Measurements from ENCODE around the gene PJA1.
A peak's percentile ranks its signal among the peaks of the same experiment; 100 is the strongest.

The PJA1 gene

DNA sequence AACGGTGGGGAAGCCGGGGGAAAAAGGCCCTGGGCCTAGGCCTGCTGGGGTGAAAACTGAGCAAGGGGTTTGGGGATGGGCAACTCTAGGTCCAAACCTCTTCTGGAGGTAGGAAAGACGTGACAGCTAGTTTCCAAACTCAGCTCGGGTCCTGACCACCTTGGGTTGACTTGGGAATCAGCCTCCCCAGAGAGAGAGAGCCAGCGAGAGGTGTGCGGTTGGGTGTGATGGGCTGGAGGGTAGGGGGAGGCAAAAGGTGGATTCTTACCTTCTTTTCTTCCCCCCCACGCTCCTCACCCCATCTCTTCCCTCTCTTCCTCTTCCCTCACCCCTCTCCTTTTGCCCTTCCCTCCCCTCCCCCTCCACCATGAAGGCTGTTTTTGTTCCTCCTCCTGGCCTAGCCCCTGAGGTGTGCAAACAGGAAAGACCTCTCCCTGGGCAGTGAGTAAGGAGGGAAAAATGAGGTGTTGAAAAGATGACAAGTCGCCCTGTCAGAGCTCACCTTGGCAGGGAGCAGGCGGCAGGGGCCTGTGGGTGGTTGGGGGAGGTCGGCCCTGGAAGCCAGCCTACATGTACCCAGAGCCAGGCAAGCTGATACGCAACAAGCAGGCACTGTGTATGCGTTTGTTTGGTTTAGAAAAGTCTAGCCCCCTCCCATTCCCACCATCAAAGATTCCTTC, 14.8 kb downstream of the PJA1 start:
- Histone ChIP-seq H3K9me3 (ENCODE audit: insufficient read depth, low read length) (no peaks in the 10 kb centered on the region), H3K4me1 (ENCODE audit: insufficient read depth, insufficient read length) (peaks cover 10% of the 10 kb centered on the region), H3K36me3 (ENCODE audit: insufficient read depth, insufficient read length, low read length) (no peaks in the 10 kb centered on the region), H3K27me3 (ENCODE audit: insufficient read depth, insufficient read length) (no peaks in the 10 kb centered on the region), H3K4me3 (ENCODE audit: insufficient read length, low read depth) (peak overlapping the region; percentile 60), H3K9ac (ENCODE audit: insufficient read length, low read depth) (peak overlapping the region; percentile 87)
- TF ChIP-seq SUZ12 (IDR thresholded peaks at IDR 0.05; ENCODE audit: extremely low read depth, insufficient read depth, insufficient read length): no peak
- no peak for TF ChIP-seq ZNF274 (IDR thresholded peaks at IDR 0.05; ENCODE audit: low read depth, low read length)
- no peak for TF ChIP-seq YY1 (IDR thresholded peaks at IDR 0.05; ENCODE audit: insufficient read depth, insufficient read length)
- no peak for DNase-seq (ENCODE audit: low read depth, low spot score)

DNA sequence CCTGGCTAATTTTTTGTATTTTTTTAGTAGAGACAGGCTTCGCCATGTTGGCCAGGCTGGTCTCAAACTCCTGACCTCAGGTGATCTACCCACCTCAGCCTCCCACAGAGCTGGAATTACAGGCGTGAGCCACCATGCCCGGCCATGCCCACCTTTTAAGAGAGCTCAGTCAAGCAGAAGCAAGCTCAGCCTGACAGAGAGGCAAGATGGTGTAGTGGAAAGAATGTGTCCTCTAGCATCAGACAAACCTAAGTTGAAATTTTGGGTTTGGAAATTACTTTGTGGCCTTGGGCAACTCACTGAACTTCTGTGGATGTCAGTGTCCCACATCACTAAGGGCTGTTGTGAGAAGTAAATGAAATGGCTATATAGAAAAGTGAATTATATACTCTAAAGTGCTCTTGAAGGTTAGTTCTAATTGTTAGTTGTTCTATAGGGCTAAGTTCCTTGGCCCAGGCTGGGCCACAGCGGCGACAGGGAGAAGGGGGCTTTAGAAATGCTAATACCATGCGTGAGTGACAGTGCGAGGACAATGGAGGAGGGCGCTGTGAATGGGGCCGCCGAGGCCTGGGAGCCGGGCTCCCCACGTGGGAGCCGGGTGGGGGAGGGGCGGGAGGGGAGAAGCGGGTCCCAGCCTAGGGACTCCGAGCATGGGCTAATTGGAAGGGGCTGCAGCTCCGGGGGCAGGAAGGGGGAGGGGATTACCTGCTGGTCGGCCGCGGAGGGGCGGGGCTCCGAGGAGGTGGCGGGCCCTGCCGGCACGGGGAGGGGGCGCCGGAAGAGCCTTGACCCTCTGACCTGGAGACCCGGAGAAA, 15.6 kb downstream of the PJA1 start:
- H3K4me3 ChIP-seq (ENCODE audit: insufficient read length, low read depth): peak overlapping the region; percentile 60
- H3K9me3 ChIP-seq (ENCODE audit: insufficient read depth, low read length): no peaks in the 10 kb centered on the region
- DNase-seq (ENCODE audit: low read depth, low spot score): peak; percentile 73
- peak overlapping the region; percentile 87 for H3K9ac ChIP-seq (ENCODE audit: insufficient read length, low read depth)
- no peaks in the 10 kb centered on the region for H3K36me3 ChIP-seq (ENCODE audit: insufficient read depth, insufficient read length, low read length)
- TF ChIP-seq ZNF274 (IDR thresholded peaks at IDR 0.05; ENCODE audit: low read depth, low read length): no peak
- no peak for TF ChIP-seq SUZ12 (IDR thresholded peaks at IDR 0.05; ENCODE audit: extremely low read depth, insufficient read depth, insufficient read length)
- TF ChIP-seq YY1 (IDR thresholded peaks at IDR 0.05; ENCODE audit: insufficient read depth, insufficient read length): no peak
- peaks cover 13% of the 10 kb centered on the region for H3K4me1 ChIP-seq (ENCODE audit: insufficient read depth, insufficient read length)
- H3K27me3 ChIP-seq (ENCODE audit: insufficient read depth, insufficient read length): no peaks in the 10 kb centered on the region

DNA sequence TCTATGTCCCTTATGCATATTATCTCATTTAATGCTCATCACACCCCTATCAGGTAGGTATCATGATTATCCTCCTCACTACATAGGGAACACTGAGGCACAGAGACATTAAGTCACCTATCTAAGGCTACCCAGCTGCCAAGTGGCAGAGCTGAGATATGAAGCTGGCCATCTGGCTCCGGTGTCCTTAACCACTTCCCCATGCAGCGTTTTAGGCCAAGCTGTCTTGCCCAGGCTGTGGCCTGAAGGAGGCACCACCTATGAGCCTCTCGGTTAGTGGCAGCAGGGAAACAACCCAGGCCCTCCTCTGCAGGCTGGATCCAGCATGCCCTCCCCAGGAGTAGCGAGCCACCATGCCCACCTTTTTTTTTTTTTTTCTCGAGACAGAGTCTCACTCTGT, 16.3 kb downstream of the PJA1 start:
- H3K27me3 ChIP-seq (ENCODE audit: insufficient read depth, insufficient read length): no peaks in the 10 kb centered on the region
- H3K4me3 ChIP-seq (ENCODE audit: insufficient read length, low read depth): no peak overlapping the region
- no peaks in the 10 kb centered on the region for H3K9me3 ChIP-seq (ENCODE audit: insufficient read depth, low read length)
- no peaks in the 10 kb centered on the region for H3K36me3 ChIP-seq (ENCODE audit: insufficient read depth, insufficient read length, low read length)
- peak overlapping the region; percentile 23 for H3K9ac ChIP-seq (ENCODE audit: insufficient read length, low read depth)
- no peak for TF ChIP-seq ZNF274 (IDR thresholded peaks at IDR 0.05; ENCODE audit: low read depth, low read length)
- no peak for TF ChIP-seq YY1 (IDR thresholded peaks at IDR 0.05; ENCODE audit: insufficient read depth, insufficient read length)
- no peak for TF ChIP-seq SUZ12 (IDR thresholded peaks at IDR 0.05; ENCODE audit: extremely low read depth, insufficient read depth, insufficient read length)
- DNase-seq (ENCODE audit: low read depth, low spot score): no peak
- peaks cover 13% of the 10 kb centered on the region for H3K4me1 ChIP-seq (ENCODE audit: insufficient read depth, insufficient read length)

GRCh38 chrX:69146739-69147138, 18.5 kb downstream of the PJA1 start:
- H3K36me3 ChIP-seq (ENCODE audit: insufficient read depth, insufficient read length, low read length): no peaks in the 10 kb centered on the region
- H3K4me3 ChIP-seq (ENCODE audit: insufficient read length, low read depth): no peak overlapping the region
- H3K9ac ChIP-seq (ENCODE audit: insufficient read length, low read depth): no peak overlapping the region
- H3K9me3 ChIP-seq (ENCODE audit: insufficient read depth, low read length): no peaks in the 10 kb centered on the region
- no peaks in the 10 kb centered on the region for H3K27me3 ChIP-seq (ENCODE audit: insufficient read depth, insufficient read length)
- no peak for DNase-seq (ENCODE audit: low read depth, low spot score)
- H3K4me1 ChIP-seq (ENCODE audit: insufficient read depth, insufficient read length): peaks cover 8% of the 10 kb centered on the region
- TF ChIP-seq YY1 (IDR thresholded peaks at IDR 0.05; ENCODE audit: insufficient read depth, insufficient read length) (no peak), ZNF274 (IDR thresholded peaks at IDR 0.05; ENCODE audit: low read depth, low read length) (no peak), SUZ12 (IDR thresholded peaks at IDR 0.05; ENCODE audit: extremely low read depth, insufficient read depth, insufficient read length) (no peak)

DNA sequence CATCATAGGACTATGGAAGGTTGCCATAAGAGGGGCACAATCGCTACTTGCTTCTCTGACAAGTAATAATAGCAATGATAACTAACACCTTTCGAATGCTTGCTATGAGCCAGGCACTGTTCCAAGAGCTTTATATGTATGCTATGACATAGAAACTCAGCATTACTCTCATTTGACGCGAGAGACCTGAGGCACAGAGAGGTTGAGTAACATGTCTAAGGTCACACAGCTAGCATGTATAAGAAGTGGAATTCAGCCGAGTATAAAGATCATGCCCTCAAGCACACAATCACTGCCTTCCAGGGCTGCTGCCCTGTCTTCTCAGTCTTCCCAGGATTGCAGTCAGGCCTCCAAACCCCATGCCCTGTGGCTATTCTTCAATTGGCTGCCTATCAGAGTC, 19.5 kb downstream of the PJA1 start:
- TF ChIP-seq SUZ12 (IDR thresholded peaks at IDR 0.05; ENCODE audit: extremely low read depth, insufficient read depth, insufficient read length): no peak
- no peak for TF ChIP-seq YY1 (IDR thresholded peaks at IDR 0.05; ENCODE audit: insufficient read depth, insufficient read length)
- no peak for TF ChIP-seq ZNF274 (IDR thresholded peaks at IDR 0.05; ENCODE audit: low read depth, low read length)
- no peak overlapping the region for H3K9ac ChIP-seq (ENCODE audit: insufficient read length, low read depth)
- H3K36me3 ChIP-seq (ENCODE audit: insufficient read depth, insufficient read length, low read length): no peaks in the 10 kb centered on the region
- peaks cover 7% of the 10 kb centered on the region for H3K4me1 ChIP-seq (ENCODE audit: insufficient read depth, insufficient read length)
- H3K4me3 ChIP-seq (ENCODE audit: insufficient read length, low read depth): no peak overlapping the region
- no peaks in the 10 kb centered on the region for H3K9me3 ChIP-seq (ENCODE audit: insufficient read depth, low read length)
- no peaks in the 10 kb centered on the region for H3K27me3 ChIP-seq (ENCODE audit: insufficient read depth, insufficient read length)
- DNase-seq (ENCODE audit: low read depth, low spot score): no peak

DNA sequence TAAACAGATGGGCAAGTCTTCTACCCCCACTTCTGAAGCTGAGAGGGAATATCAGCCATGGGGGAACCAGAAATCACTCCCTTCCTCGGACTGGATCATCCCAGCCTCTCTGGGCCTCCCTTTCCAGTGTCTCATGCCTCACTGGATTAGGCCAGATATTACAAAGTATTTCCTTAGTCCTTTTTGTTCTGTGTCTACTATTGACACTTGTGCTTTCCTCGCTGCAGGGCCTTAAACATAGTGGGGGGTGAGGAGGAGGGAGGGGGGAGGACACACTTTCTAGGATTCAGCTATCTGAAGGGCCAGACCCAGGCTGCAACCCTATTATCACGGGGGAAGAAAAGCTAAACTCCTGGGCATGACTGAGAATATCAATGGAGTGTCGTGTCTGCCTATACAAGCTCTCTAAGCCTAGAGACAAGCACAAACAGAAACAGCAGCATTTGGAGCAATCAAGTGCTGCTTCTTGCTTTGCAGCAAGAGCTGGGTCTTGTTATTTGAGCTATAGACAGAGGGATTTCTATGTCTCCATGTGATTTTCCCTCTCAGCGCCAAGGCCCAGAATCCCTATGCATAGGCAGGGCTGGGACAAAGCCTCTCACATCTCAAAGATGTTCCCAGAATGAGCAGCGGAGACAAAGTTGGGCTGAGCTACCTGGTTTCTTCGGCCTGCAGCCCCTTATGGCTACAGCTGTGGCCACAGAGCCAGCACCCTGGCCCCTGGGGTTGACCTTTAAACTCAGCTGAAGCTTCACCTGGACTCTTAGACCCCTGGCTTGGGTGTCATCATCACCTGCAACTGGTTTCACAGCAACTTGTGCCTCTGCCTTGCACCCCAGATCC, 20.2 kb downstream of the PJA1 start:
- Histone ChIP-seq H3K4me3 (ENCODE audit: insufficient read length, low read depth) (no peak overlapping the region), H3K36me3 (ENCODE audit: insufficient read depth, insufficient read length, low read length) (no peaks in the 10 kb centered on the region), H3K9me3 (ENCODE audit: insufficient read depth, low read length) (no peaks in the 10 kb centered on the region), H3K27me3 (ENCODE audit: insufficient read depth, insufficient read length) (no peaks in the 10 kb centered on the region), H3K9ac (ENCODE audit: insufficient read length, low read depth) (no peak overlapping the region), H3K4me1 (ENCODE audit: insufficient read depth, insufficient read length) (peaks cover 8% of the 10 kb centered on the region)
- DNase-seq (ENCODE audit: low read depth, low spot score): no peak
- no peak for TF ChIP-seq SUZ12 (IDR thresholded peaks at IDR 0.05; ENCODE audit: extremely low read depth, insufficient read depth, insufficient read length)
- TF ChIP-seq ZNF274 (IDR thresholded peaks at IDR 0.05; ENCODE audit: low read depth, low read length): no peak
- TF ChIP-seq YY1 (IDR thresholded peaks at IDR 0.05; ENCODE audit: insufficient read depth, insufficient read length): no peak

Data from NT2/D1 (cell line).